Measurements from ENCODE around the gene TPO.

GRCh38 chr2:1427086-1427485 is 13.8 kb downstream of the TPO start:
- TF ChIP-seq EZH2 (IDR thresholded peaks at IDR 0.05; ENCODE audit: borderline replicate concordance, insufficient read depth, low read length, poor library complexity, severe bottlenecking) (no peak), REST (IDR thresholded peaks at IDR 0.05; ENCODE audit: borderline replicate concordance) (no peak), POLR2AphosphoS5 (IDR thresholded peaks at IDR 0.05) (no peak)
- TF ChIP-seq, protein P1, sequence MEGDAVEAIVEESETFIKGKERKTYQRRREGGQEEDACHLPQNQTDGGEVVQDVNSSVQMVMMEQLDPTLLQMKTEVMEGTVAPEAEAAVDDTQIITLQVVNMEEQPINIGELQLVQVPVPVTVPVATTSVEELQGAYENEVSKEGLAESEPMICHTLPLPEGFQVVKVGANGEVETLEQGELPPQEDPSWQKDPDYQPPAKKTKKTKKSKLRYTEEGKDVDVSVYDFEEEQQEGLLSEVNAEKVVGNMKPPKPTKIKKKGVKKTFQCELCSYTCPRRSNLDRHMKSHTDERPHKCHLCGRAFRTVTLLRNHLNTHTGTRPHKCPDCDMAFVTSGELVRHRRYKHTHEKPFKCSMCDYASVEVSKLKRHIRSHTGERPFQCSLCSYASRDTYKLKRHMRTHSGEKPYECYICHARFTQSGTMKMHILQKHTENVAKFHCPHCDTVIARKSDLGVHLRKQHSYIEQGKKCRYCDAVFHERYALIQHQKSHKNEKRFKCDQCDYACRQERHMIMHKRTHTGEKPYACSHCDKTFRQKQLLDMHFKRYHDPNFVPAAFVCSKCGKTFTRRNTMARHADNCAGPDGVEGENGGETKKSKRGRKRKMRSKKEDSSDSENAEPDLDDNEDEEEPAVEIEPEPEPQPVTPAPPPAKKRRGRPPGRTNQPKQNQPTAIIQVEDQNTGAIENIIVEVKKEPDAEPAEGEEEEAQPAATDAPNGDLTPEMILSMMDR (IDR thresholded peaks at IDR 0.05; ENCODE audit: poor library complexity, severe bottlenecking): no peak
